ENCODE results near the gene RSPH10B. TPM values are rescaled to one million over a fixed set of nuclear protein-coding genes. Genes with fewer than 3 reads are reported as not detected.
"Not testable (repeated sequence)": the region's sequence is repeated elsewhere in the genome, so short reads cannot be mapped to it uniquely, and the experiment has no call there.

The RSPH10B gene
- total and polyA plus RNA-seq, 2 donors (not counting 1 experiment from before 2014, with no cell fraction given), result 0.07 to 0.20 TPM

DNA sequence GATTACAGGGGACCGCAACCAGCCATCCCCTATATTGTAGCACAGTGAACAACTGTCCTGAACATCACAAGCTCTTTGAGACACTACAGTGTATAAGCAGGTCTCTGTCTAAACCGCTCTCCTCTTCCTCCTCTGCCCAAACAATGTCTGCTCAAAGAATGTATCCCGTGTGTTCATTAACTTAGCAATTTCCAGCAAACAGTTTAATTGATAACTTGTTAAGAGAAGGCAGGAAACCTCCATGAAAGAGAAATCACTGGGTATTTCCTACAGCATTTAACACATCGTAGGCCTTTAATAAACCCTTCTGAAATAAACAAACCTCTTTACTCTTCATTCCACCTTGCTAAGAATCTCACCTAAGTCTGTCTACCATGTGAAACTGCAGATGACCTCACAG lies 36.9 kb upstream of the RSPH10B start:
- no peaks in the 10 kb centered on the region for H3K27me3 Mint-ChIP-seq
- no peaks in the 10 kb centered on the region for H3K9me3 ChIP-seq (ENCODE audit: control extremely low read depth in 1 of 3, control insufficient read depth in 2 of 3, insufficient read depth in 1 of 3, low read length in 2 of 3)
- WGBS (ENCODE audit: insufficient coverage), result 100% methylated on average over 1 of the region's 4 CpGs
- no peak overlapping the region for H3K27ac ChIP-seq (ENCODE audit: low read length in 2 of 2)
- H3K4me1 Mint-ChIP-seq, result peaks cover 28% of the 10 kb centered on the region
- H3K4me1 ChIP-seq (ENCODE audit: control insufficient read depth in 2 of 2, insufficient read depth in 2 of 2, low read length in 2 of 2), result peaks cover 3 to 9% of the 10 kb centered on the region in 2 donors
- no peaks in the 10 kb centered on the region for H3K27me3 ChIP-seq (replicated peaks in 1 of 4; ENCODE audit: control extremely low read depth in 1 of 4, control insufficient read depth in 3 of 4, insufficient read depth in 4 of 4, low read length in 3 of 4)
- H3K9me3 Mint-ChIP-seq (ENCODE audit: insufficient read depth), result no peaks in the 10 kb centered on the region
- TF ChIP-seq EZH2 (IDR thresholded peaks at IDR 0.05; ENCODE audit: borderline replicate concordance, insufficient read depth, low read depth, low read length, poor library complexity, severe bottlenecking), result no peak
- TF ChIP-seq, protein P1, sequence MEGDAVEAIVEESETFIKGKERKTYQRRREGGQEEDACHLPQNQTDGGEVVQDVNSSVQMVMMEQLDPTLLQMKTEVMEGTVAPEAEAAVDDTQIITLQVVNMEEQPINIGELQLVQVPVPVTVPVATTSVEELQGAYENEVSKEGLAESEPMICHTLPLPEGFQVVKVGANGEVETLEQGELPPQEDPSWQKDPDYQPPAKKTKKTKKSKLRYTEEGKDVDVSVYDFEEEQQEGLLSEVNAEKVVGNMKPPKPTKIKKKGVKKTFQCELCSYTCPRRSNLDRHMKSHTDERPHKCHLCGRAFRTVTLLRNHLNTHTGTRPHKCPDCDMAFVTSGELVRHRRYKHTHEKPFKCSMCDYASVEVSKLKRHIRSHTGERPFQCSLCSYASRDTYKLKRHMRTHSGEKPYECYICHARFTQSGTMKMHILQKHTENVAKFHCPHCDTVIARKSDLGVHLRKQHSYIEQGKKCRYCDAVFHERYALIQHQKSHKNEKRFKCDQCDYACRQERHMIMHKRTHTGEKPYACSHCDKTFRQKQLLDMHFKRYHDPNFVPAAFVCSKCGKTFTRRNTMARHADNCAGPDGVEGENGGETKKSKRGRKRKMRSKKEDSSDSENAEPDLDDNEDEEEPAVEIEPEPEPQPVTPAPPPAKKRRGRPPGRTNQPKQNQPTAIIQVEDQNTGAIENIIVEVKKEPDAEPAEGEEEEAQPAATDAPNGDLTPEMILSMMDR (IDR thresholded peaks at IDR 0.05), result no peak
- intact Hi-C loops (cut with micrococcal nuclease), result no loop called here
- no peak for DNase-seq
- peak overlapping the region; percentile 24 for H3K4me3 Mint-ChIP-seq
- ChIA-PET POLR2A (no interaction called here), CTCF (interaction anchor here (1.4 to 3.6 kb wide), 3 partner anchors 10 to 316 kb away, joined by 3 to 29 read pairs (median 4); no protein-coding TSS in a partner anchor)
- peaks cover 48% of the 10 kb centered on the region for H3K79me2 ChIP-seq (ENCODE audit: control insufficient read depth, insufficient read depth, low read length)
- H3K9ac ChIP-seq (ENCODE audit: low read length), result no peak overlapping the region
- H3K4me2 ChIP-seq (replicated peaks; ENCODE audit: low read depth, low read length, poor library complexity, severe bottlenecking), result no peak overlapping the region
- no peak for ATAC-seq (ENCODE audit: low read depth)
- peaks cover 4% of the 10 kb centered on the region for H4K20me1 ChIP-seq (ENCODE audit: control insufficient read depth, insufficient read depth, low read length, poor library complexity, severe bottlenecking)
- H3K4me3 ChIP-seq (ENCODE audit: control extremely low read depth in 1 of 5, extremely low read depth in 1 of 5, insufficient read depth in 1 of 5, low read depth in 2 of 5, low read length in 4 of 5), result no peak overlapping the region
- H2AFZ ChIP-seq (ENCODE audit: insufficient read depth, low read depth, low read length, poor library complexity, severe bottlenecking), result no peak overlapping the region
- peaks cover 0 to 9% of the 10 kb centered on the region in 2 experiments for H3K36me3 ChIP-seq (replicated peaks in 1 of 2; ENCODE audit: control extremely low read depth in 1 of 2, control insufficient read depth in 1 of 2, extremely low read depth in 1 of 2, insufficient read depth in 2 of 2, low read length in 1 of 2)
- H3K27ac Mint-ChIP-seq, result peak overlapping the region; percentile 4

GRCh38 chr7:5997210-5997808 lies 26.8 kb upstream of the RSPH10B start:
- intact Hi-C loops (cut with micrococcal nuclease), result loop anchor here (1.0 kb wide), 4 partner anchors 12 to 438 kb away; partner anchors contain the start of genes AIMP2 and PMS2
- Histone ChIP-seq H3K27me3 (replicated peaks in 1 of 4; ENCODE audit: control extremely low read depth in 1 of 4, control insufficient read depth in 3 of 4, insufficient read depth in 4 of 4, low read length in 3 of 4) (no peaks in the 10 kb centered on the region), H2AFZ (ENCODE audit: insufficient read depth, low read depth, low read length, poor library complexity, severe bottlenecking) (no peak overlapping the region), H3K4me1 (ENCODE audit: control insufficient read depth in 2 of 2, insufficient read depth in 2 of 2, low read length in 2 of 2) (no peaks in the 10 kb centered on the region), H3K4me2 (replicated peaks; ENCODE audit: low read depth, low read length, poor library complexity, severe bottlenecking) (no peak overlapping the region), H3K4me3 (ENCODE audit: control extremely low read depth in 1 of 5, extremely low read depth in 1 of 5, insufficient read depth in 1 of 5, low read depth in 2 of 5, low read length in 4 of 5) (no peak overlapping the region), H4K20me1 (ENCODE audit: control insufficient read depth, insufficient read depth, low read length, poor library complexity, severe bottlenecking) (no peaks in the 10 kb centered on the region), H3K79me2 (ENCODE audit: control insufficient read depth, insufficient read depth, low read length) (no peaks in the 10 kb centered on the region), H3K36me3 (replicated peaks in 1 of 2; ENCODE audit: control extremely low read depth in 1 of 2, control insufficient read depth in 1 of 2, extremely low read depth in 1 of 2, insufficient read depth in 2 of 2, low read length in 1 of 2) (peaks cover 5 to 25% of the 10 kb centered on the region in 2 experiments), H3K9me3 (ENCODE audit: control extremely low read depth in 1 of 3, control insufficient read depth in 2 of 3, insufficient read depth in 1 of 3, low read length in 2 of 3) (no peaks in the 10 kb centered on the region), H3K9ac (ENCODE audit: low read length) (no peak overlapping the region), H3K27ac (ENCODE audit: low read length in 2 of 2) (no peak overlapping the region)
- Mint-ChIP-seq H3K27ac (no peak overlapping the region), H3K9me3 (ENCODE audit: insufficient read depth) (no peaks in the 10 kb centered on the region), H3K4me3 (no peak overlapping the region), H3K27me3 (no peaks in the 10 kb centered on the region), H3K4me1 (peaks cover 2% of the 10 kb centered on the region)
- DNase-seq, result peak; percentile 74
- ATAC-seq (ENCODE audit: low read depth), result peak; percentile 67
- 80% methylated on average over 1 of the region's 10 CpGs for WGBS (ENCODE audit: insufficient coverage)
- ChIA-PET POLR2A (interaction anchor here (0.6 kb wide), 1 partner anchor 362 kb away, joined by 7 read pairs; no protein-coding TSS in a partner anchor), CTCF (interaction anchor here (0.6 to 7.4 kb wide), 33 partner anchors 11 to 593 kb away, joined by 3 to 121 read pairs (median 4); partner anchors contain the start of genes AIMP2 and PMS2)
- TF ChIP-seq EZH2 (IDR thresholded peaks at IDR 0.05; ENCODE audit: borderline replicate concordance, insufficient read depth, low read depth, low read length, poor library complexity, severe bottlenecking), result no peak
- TF ChIP-seq, protein P1 (IDR thresholded peaks at IDR 0.05), result peak; percentile 77

DNA sequence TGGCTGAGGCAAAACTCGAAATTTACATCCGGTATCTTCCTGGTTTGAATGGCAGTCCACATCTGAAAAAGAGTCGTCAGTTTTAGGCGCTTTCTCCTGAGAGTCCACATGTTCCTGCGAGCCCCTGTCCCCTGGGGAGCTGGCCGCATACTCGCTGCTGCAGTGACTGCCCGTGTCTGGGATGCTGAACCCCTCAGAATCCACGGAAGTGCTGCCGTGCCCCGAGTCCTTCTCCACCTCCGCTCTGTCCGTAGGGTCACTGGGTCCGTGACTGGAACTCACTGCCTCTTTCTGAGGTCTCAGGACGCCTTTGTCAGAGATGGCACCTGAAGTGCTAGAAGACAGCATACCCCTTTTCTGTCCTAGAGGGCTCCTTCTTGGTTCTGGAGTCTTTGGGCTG lies 16.6 kb upstream of the RSPH10B start:
- H3K27ac ChIP-seq (ENCODE audit: low read length in 2 of 2); H2AFZ ChIP-seq (ENCODE audit: insufficient read depth, low read depth, low read length, poor library complexity, severe bottlenecking); H4K20me1 ChIP-seq (ENCODE audit: control insufficient read depth, insufficient read depth, low read length, poor library complexity, severe bottlenecking); H3K9me3 Mint-ChIP-seq (ENCODE audit: insufficient read depth); DNase-seq; CTCF ChIA-PET; H3K79me2 ChIP-seq (ENCODE audit: control insufficient read depth, insufficient read depth, low read length); H3K9ac ChIP-seq (ENCODE audit: low read length); H3K27ac Mint-ChIP-seq; ATAC-seq (ENCODE audit: low read depth); H3K4me2 ChIP-seq (replicated peaks; ENCODE audit: low read depth, low read length, poor library complexity, severe bottlenecking); H3K4me1 Mint-ChIP-seq; H3K27me3 ChIP-seq (replicated peaks in 1 of 4; ENCODE audit: control extremely low read depth in 1 of 4, control insufficient read depth in 3 of 4, insufficient read depth in 4 of 4, low read length in 3 of 4); H3K4me3 ChIP-seq (ENCODE audit: control extremely low read depth in 1 of 5, extremely low read depth in 1 of 5, insufficient read depth in 1 of 5, low read depth in 2 of 5, low read length in 4 of 5); H3K4me1 ChIP-seq (ENCODE audit: control insufficient read depth in 2 of 2, insufficient read depth in 2 of 2, low read length in 2 of 2); intact Hi-C loops (cut with micrococcal nuclease); POLR2A ChIA-PET; H3K27me3 Mint-ChIP-seq; H3K4me3 Mint-ChIP-seq; H3K9me3 ChIP-seq (ENCODE audit: control extremely low read depth in 1 of 3, control insufficient read depth in 2 of 3, insufficient read depth in 1 of 3, low read length in 2 of 3): not testable (repeated sequence)
- 97% methylated on average over 14 of the region's 15 CpGs for WGBS (ENCODE audit: insufficient coverage)
- H3K36me3 ChIP-seq (replicated peaks in 1 of 2; ENCODE audit: control extremely low read depth in 1 of 2, control insufficient read depth in 1 of 2, extremely low read depth in 1 of 2, insufficient read depth in 2 of 2, low read length in 1 of 2), result peaks cover 3 to 27% of the 10 kb centered on the region in 2 experiments

Data from B cell (primary cell).